Mesothelial cell of epicardium (in vitro differentiated cells): ENCODE results near the gene TACR2. TPM values are rescaled to one million over a fixed set of nuclear protein-coding genes. Genes with fewer than 3 reads are reported as not detected.

ENCODE experiments used
- DNase-seq, 2 experiments: peaks; one replicate each; pipeline ENCODE4 v3.0.0; 2021; ENCODE audit warnings: low spot score in 2 of 2; ENCODE audit not compliant: unreplicated experiment in 2 of 2
- H3K27ac Mint-ChIP-seq: 2 replicates; pipeline ENCODE4 v1.8.0; 2021; ENCODE audit warnings: mixed read lengths
- H3K27me3 Mint-ChIP-seq: 2 replicates; pipeline ENCODE4 v1.8.0; 2021; ENCODE audit warnings: low read depth, mixed read lengths
- H3K36me3 Mint-ChIP-seq: 2 replicates; pipeline ENCODE4 v1.8.0; 2021; ENCODE audit warnings: mixed read lengths
- H3K4me1 Mint-ChIP-seq: 2 replicates; pipeline ENCODE4 v1.8.0; 2021; ENCODE audit warnings: mixed read lengths
- H3K4me3 Mint-ChIP-seq: 2 replicates; pipeline ENCODE4 v1.8.0; 2021; ENCODE audit warnings: mild to moderate bottlenecking, moderate library complexity, mixed read lengths
- H3K9me3 Mint-ChIP-seq: 2 replicates; pipeline ENCODE4 v1.8.0; 2021; ENCODE audit warnings: mixed read lengths
- CTCF ChIP-seq: fragments of 200-600 bp; sonication (generic); IDR thresholded peaks from one replicate; pipeline ENCODE4 v1.5.0; 2021; ENCODE audit warnings: antibody characterized with exemption; ENCODE audit not compliant: unreplicated experiment
- total RNA-seq: library from RNA; stranded (reverse); gene quantifications from 3 replicates; pipeline ENCODE4 v1.2.1, GENCODE V29; 2021

Gene TACR2
- total RNA-seq, 1 donor from 2014 or later: not detected

DNA sequence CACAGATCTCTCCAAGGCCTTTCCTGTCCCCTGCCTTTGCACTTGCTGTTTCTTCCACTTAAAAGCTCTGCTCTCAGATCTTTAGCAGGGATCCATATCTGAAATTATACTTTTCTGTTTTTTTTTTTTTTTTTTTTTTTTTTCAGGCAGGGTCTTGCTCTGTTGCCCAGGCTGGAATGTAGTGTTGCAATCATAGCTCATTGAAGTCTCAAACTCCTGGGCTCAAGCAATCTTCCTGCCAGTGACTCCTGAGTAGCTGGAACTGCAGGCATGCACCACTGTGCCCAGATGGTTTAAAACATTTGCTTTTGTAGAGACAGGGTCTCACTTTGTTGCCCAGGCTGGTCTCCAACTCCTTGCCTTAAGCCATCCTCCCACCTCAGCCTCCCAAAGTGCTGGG is 29.5 kb upstream of the TACR2 start:
- TF ChIP-seq CTCF: no peak
- H3K27ac Mint-ChIP-seq: no peak overlapping the region

GRCh38 chr10:69445041-69445440 is 28.3 kb upstream of the TACR2 start:
- H3K27me3 Mint-ChIP-seq: no peaks in the 10 kb centered on the region
- H3K4me3 Mint-ChIP-seq: no peak overlapping the region
- DNase-seq: no peak
- no peaks in the 10 kb centered on the region for H3K9me3 Mint-ChIP-seq
- H3K4me1 Mint-ChIP-seq: peaks cover 4% of the 10 kb centered on the region
- TF ChIP-seq CTCF: no peak
- H3K27ac Mint-ChIP-seq: no peak overlapping the region
- no peaks in the 10 kb centered on the region for H3K36me3 Mint-ChIP-seq

More for the DNA sequence above, 29.5 kb upstream of the TACR2 start:
- Mint-ChIP-seq H3K4me3 (no peak overlapping the region), H3K4me1 (peaks cover 4% of the 10 kb centered on the region), H3K9me3 (no peaks in the 10 kb centered on the region), H3K36me3 (no peaks in the 10 kb centered on the region), H3K27me3 (no peaks in the 10 kb centered on the region)
- DNase-seq: no peak

DNA sequence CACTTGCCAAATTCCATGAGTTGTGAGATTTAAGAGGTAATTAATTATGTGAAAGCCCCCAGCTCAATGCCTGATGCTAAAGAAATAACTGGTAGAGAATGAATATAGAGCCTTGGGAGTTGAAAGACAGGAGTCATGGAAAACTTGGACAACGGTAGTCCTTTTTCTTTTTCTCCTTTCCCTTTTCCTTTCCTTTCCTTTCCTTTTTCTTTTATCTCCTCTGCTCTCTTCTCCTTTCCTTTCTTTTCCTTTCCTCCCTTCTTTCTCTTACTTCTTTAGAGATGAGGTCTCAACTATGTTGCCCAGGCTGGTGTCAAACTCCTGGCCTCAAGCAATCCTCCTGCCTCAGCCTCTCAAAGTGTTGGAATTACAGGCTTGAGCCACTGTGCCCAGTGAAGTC is 26.6 kb upstream of the TACR2 start:
- no peak overlapping the region for H3K4me3 Mint-ChIP-seq
- H3K27me3 Mint-ChIP-seq: no peaks in the 10 kb centered on the region
- no peaks in the 10 kb centered on the region for H3K36me3 Mint-ChIP-seq
- no peak for DNase-seq
- TF ChIP-seq CTCF: no peak
- no peak overlapping the region for H3K27ac Mint-ChIP-seq
- H3K9me3 Mint-ChIP-seq: no peaks in the 10 kb centered on the region
- H3K4me1 Mint-ChIP-seq: peaks cover 21% of the 10 kb centered on the region

GRCh38 chr10:69439813-69440506 is 23.2 kb upstream of the TACR2 start:
- Mint-ChIP-seq H3K36me3 (no peaks in the 10 kb centered on the region), H3K9me3 (no peaks in the 10 kb centered on the region), H3K27ac (peak overlapping the region; percentile 99), H3K4me3 (no peak overlapping the region), H3K27me3 (no peaks in the 10 kb centered on the region), H3K4me1 (peaks cover 35% of the 10 kb centered on the region)
- no peak for TF ChIP-seq CTCF
- DNase-seq: no peak

DNA sequence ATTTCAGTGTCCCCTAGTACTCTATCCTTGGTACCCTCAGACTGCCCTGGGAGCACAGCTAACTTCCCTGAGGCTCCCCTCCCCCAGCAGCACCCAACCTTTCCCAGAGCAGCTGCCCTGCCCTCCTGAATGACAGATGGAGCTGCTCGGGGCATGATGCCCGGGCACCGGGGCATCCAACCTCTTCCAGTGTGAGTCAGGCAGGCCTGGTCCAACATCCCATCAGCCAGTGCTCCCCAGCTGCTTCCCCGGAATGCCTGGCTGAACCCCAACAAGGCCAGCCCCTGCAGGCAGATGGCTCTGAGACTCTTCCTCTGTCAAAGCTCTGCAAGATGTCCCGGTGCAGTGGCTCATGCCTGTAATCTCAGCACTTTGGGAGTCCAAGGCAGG is 22.6 kb upstream of the TACR2 start:
- peak overlapping the region; percentile 99 for H3K27ac Mint-ChIP-seq
- H3K9me3 Mint-ChIP-seq: peaks cover 1% of the 10 kb centered on the region

More for the DNA sequence above, 22.6 kb upstream of the TACR2 start:
- DNase-seq: no peak
- Mint-ChIP-seq H3K4me3 (no peak overlapping the region), H3K27me3 (no peaks in the 10 kb centered on the region), H3K36me3 (no peaks in the 10 kb centered on the region), H3K4me1 (peaks cover 35% of the 10 kb centered on the region)
- TF ChIP-seq CTCF: no peak
